CD1c-positive myeloid dendritic cell (primary cell): ENCODE data around the gene MGAT4A.

Experiments used
- DNase-seq: peaks from one replicate; pipeline ENCODE4 v3.0.0-alpha.2; 2016; ENCODE audit errors: extremely low spot score

MGAT4A gene

DNA sequence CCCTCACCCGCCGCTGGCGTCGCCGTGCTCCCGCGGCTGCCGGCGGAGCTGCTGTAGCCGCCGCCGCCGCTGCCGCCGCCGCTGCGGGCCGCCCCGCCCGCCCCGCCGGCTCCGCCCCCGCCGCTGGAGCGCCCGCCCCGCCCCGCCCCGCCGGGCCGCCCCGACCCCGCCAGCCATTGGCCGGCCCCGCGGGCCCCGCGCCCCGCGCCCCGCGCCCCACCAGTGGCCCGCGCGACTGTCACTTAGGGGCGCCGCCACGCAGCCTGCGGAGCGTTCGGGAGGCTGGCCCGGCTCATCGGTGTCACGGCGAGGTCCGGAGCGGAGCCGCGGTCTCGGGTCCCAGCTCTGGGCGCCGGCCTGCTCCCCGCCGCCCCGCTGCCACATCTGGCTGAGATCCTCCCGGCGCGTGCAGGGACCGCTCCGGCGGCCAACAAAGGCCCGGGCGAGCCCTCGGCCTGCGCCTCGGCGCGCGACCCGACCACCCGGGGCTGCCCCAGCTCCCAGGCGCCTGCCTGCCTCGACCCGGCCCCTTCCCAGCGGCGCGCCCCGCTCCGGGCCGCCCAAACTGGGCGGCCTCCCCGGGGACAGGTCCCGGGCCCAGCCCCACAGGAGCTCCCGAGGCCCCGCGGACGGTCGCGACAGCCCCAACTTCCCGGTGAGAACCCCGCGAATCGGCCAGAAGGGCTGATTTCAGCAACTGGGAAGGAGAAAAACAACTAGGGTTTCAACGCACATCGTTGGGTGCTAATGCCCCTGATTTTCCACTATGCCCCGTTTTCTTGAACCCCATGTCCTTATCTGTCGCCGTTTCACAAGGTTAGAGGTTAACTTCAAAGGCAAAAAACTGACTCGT, at the start of gene MGAT4A:
Gene MGAT4A (minus strand): TSS at position 92 of the 853 bp plus-strand sequence. CDS start 4,800 bp downstream, outside the sequence.
- peak; percentile 86 for DNase-seq

GRCh38 chr2:98778741-98779483, 48.0 kb upstream of the MGAT4A start:
- no peak for DNase-seq

DNA sequence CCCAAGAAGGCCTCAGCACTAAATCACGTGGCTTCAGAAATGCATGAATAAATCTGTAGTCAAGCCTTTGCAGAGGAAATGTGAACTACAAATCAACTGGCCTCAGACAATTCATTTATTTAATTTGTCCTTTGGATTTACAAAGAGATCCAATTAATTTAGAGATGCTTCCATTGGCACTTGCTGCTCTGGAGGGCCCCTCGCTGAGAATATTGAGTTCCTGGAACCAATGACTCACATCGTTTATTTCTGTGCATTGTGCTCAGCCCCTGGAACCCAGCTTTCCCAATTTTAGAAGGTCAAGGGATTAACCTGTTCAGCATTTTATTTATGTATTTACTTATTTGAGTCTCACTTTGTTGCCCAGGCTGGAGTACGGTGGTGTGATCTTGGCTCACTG, 47.2 kb upstream of the MGAT4A start:
- DNase-seq: no peak

GRCh38 chr2:98777710-98778109, 46.8 kb upstream of the MGAT4A start:
- DNase-seq: no peak

DNA sequence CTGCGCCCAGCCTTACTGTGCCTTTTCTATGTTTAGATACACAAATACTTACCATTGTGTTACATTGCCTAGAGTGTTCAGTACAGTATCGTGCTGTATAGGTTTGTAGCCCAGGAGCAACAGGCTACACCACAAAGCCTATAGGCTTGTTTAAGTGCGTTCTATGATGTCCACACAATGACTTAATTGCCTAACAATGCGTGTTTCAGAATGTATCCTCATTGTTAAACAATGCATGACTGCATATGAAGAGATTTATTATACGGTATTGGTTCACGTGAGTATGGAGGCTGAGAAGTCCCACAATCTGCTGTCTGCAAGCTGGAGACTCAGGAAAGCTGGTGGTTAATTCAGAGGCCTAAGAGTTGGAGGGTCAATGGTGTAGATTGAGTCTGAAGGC, 46.1 kb upstream of the MGAT4A start:
- DNase-seq: no peak

GRCh38 chr2:98776136-98776535, 45.2 kb upstream of the MGAT4A start:
- DNase-seq: no peak

- DNase-seq: no peak
These were observed 44.4 kb upstream of the MGAT4A start for GRCh38 chr2:98775146-98775986.

- DNase-seq: no peak
These were observed 43.0 kb upstream of the MGAT4A start for GRCh38 chr2:98773907-98774306.

- no peak for DNase-seq
These were observed 42.2 kb upstream of the MGAT4A start for GRCh38 chr2:98773169-98773568.

- DNase-seq: peak; percentile 46
These were observed 41.6 kb upstream of the MGAT4A start for GRCh38 chr2:98772536-98772935.

DNA sequence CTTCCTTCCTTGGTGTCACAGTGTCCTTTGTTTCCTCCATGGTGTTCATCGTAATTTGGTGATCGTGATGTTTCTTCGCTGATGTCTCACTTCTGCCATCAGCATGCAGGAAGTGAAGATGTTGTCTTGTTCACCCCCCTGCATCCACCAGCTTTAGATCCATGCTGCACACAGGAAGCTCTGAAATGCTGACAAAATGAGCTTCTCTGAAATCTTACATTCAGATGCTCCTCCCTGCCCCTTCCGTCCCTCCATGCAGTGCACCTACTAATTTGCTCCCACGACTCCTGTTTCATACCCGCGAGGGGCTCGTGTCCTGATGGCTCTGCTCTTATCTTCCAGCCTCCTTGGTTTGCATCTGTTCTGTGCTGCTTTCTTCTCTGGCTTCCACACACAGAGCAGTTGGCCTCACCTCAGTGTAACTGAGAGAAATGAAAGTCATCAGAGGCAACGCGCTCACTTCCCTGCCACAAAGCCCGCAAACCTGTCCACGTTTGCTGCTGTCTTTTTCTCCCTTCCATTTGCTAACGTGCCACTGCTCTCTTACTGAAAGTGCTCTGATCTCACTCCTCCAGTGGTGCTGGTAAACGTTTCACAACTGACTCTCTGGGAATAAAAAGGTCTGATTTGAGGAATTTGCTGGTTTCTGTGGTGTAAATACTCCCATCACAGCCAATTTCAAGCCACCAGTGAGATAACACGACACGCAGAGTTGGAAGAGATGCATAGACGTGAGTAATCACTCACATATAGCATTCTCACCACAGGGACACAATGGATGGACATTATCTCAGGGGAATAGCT, 41.0 kb upstream of the MGAT4A start:
- DNase-seq: peak; percentile 70

DNA sequence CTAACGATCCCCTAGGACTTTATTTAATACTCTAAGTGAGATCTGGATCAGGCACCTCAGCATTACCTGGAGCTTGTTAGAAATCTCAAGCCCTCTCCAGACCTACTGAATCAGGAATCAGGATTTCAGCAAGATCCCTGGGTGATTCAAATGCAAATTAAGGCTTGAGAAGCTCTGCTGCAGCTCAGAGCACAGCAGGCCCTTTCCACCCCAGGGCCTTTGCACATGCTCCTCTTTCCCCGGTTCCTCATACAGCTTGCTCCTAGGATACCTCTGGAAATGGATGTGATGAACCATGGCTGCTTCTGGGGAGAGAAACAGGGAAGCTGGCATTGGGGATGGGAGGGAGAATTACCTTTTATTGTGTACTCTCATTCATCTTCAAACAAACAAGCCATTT, 40.3 kb upstream of the MGAT4A start:
- DNase-seq: no peak

- peak; percentile 16 for DNase-seq
These were observed 38.9 kb upstream of the MGAT4A start for GRCh38 chr2:98769784-98770183.

GRCh38 chr2:98769114-98769476, 38.2 kb upstream of the MGAT4A start:
- no peak for DNase-seq

DNA sequence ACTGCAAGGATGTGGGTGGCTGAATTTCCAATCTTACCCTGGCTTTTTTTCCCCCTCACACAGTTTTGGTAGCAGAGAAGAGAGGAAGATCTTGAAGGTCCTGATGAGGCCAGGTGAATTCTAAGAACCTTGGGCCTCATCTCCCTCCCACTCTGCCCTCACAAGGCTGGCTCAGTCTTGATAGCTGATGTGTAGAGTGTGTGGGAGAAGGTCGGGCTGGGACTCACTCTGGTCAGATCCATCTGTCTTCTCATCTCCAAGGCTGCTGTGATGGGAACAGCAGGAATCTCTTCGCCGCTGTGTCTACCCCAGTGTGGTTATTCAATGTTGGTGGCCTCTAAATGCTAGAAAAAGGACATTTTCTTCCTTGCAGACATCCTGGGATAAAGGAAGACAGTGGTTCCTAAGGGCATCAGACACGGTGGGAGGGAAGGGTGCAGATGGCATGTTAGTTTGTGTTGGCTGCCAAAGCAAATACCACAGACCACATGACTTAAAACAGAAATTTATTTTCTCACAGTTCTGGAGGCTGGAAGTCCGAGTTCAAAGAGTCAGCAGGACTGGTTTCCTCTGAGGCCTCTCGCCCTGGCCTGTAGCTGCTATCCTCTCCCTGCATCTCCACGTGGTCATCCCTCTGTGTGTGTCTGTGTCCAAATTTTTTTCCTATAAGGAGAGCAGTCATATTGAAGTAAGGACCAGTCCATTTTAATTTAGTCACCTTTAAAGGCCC, 37.6 kb upstream of the MGAT4A start:
- DNase-seq: peak; percentile 65

DNA sequence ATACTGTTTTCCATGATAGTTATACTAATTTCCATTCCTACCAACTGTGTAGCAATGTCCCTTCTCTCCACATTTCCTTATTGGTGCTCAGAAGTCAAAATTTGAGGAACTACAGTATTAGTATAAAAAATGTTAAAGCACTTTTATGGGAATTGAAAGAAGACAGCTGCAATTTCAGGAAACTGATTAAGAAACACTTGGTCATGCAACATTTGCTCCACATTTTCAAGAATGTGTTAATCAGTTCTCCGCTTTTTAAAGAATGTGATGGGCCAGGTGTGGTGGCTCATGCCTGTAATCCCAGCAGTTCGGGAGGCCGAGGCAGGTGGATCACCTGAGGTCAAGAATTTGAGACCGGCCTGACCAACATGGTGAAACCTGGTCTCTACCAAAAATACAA, 33.6 kb upstream of the MGAT4A start:
- DNase-seq: peak; percentile 85

DNA sequence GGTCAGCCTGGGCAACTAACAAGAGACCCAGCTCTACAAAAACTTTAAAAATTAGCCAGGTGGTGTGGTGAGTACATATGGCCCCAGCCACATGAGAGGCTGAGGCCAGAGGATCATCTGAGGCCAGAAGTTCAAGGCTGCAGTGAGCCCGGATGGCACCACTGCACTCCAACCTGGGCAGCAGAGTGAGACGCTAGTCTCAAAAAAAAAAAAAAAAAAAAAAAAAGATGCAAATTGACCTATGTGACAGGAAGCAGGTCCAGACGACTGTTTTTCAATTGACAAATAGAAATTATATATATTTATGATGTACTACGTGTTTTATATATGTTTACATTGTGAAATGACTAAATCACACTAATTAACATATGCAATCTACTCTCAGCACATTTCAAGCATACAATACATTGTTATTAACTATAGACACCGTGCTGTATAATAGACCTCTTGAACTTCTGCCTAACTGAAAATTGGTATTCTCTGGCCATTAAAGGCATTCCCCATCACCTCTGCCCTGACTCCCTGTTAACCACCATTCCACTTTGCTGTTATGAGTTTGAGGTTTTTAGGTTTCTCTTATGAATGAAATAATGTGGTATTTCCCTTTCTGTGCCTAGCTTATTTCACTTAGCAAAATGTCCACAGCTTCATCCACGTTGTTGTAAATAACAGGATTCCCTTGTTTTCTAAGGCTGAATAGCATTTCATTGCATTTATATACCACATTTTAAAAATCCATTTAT, 32.4 kb upstream of the MGAT4A start:
- DNase-seq: peak; percentile 6

DNA sequence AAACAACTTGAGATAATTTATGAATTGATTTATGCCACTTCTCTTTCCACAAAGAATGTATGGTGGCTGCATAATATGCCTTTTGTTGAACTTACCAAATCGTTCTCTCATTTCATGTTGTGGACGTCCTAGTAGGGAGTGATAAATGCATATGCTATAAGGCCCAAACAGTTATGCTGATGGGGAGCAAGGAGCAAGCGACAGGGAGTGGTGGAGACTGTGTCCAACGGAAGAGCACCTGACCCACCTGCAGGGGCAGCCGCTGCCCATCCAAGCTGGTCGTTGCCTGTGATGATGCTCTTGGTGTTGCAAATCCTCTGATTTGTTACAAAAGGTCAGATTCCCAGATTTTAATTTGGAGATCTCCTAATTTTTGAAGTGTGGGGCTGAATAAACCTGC, 31.0 kb upstream of the MGAT4A start:
- no peak for DNase-seq

DNA sequence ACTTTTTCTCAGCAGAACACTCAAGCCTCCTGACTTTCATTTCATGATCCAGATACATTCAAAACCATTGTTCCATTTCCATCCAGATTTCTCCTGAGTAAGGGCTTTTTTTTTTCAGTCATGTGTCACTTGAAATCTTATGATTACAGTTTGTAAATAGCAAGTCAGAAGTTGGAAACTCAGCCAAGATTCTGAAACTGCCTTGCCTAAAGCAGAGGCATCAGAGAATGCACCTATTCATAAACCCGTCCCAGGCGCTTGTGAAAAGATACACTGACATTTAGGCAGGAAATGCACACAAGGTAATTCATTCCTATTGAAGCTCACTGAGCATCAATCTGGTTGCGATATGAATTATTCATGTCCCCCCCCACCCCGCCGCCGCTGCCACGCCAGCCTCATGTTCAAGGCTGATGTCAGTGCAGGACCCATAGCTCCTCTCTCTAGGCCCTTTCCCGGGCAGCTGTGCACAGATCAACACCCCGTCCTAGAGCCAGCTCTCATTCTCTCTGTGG, 30.4 kb upstream of the MGAT4A start:
- peak; percentile 15 for DNase-seq
